LNCaP clone FGC (cell line): ENCODE data around the gene AP3D1.

Experiments used
- DNase-seq: peaks from one replicate; pipeline ENCODE4 v3.0.0-alpha.2; 2011; ENCODE audit warnings: low read depth
- H3K4me3 ChIP-seq: 2 replicates; pipeline ENCODE4 v1.5.1; 2011; ENCODE audit warnings: mild to moderate bottlenecking, low read depth, low read length, control low read depth
- TF ChIP-seq, protein P1 (sequence below): IDR thresholded peaks from 2 replicates; pipeline ENCODE4 v1.5.1; 2012; ENCODE audit warnings: mild to moderate bottlenecking; ENCODE audit not compliant: control insufficient read depth, insufficient read depth; ENCODE audit errors: extremely low read depth

Gene AP3D1

DNA sequence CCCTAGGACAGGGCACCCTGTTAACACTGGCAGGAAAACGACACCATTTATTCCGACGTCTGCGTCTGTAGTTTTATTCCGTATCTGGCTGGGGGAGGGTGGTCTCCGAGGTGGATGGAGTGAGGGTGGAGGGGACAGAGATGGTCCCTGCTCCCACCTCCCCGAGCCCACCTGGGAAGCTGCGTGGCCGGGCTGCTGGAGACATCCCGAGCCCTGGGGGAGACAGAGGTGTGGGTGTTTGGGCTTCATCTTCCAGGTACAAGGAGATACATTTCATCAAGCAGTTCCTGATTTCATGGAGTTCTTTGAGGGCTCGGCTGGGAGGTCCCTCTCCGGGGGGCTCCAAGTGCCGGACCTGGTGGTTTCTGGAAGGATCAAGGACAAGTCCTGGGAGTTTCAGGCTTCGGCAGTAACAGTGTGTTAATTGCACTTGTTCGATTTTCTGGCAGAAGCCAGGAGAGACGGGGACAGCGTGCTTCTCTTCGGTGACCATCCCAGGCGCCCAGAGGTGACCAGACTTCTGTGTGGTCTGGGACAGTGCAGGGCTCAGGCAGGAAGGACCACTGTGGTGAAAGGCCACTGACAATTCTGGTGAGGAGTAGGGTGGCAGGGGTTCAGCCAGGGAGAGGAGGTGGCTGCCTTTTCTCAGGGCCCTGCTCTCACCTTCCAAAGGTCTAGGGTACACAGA is 80.2 kb downstream of the AP3D1 start:
- no peak overlapping the region for H3K4me3 ChIP-seq
- TF ChIP-seq, protein P1, sequence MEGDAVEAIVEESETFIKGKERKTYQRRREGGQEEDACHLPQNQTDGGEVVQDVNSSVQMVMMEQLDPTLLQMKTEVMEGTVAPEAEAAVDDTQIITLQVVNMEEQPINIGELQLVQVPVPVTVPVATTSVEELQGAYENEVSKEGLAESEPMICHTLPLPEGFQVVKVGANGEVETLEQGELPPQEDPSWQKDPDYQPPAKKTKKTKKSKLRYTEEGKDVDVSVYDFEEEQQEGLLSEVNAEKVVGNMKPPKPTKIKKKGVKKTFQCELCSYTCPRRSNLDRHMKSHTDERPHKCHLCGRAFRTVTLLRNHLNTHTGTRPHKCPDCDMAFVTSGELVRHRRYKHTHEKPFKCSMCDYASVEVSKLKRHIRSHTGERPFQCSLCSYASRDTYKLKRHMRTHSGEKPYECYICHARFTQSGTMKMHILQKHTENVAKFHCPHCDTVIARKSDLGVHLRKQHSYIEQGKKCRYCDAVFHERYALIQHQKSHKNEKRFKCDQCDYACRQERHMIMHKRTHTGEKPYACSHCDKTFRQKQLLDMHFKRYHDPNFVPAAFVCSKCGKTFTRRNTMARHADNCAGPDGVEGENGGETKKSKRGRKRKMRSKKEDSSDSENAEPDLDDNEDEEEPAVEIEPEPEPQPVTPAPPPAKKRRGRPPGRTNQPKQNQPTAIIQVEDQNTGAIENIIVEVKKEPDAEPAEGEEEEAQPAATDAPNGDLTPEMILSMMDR, result no peak

DNA sequence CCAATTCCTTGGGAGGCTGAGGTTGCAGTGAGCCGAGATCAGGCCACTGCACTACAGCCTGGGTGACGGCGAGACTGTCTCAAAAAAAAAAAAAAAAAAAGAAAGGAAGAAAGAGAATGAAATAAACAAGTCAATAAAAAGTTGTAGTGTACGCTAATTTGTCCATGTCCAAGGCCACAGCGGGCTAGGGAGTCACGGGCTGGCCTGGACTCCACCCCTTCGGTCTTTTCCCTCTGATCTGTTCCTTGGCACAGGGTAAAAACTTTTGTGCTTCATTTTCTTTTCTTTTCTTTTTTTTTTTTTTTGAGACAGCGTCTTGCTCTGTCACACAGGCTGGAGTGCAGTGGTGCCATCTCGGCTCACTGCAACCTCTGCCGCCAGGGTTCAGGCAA is 80.9 kb downstream of the AP3D1 start:
- H3K4me3 ChIP-seq, result no peak overlapping the region
- no peak for DNase-seq
- TF ChIP-seq, protein P1, result no peak

More for the DNA sequence above, 80.2 kb downstream of the AP3D1 start:
- DNase-seq, result no peak

DNA sequence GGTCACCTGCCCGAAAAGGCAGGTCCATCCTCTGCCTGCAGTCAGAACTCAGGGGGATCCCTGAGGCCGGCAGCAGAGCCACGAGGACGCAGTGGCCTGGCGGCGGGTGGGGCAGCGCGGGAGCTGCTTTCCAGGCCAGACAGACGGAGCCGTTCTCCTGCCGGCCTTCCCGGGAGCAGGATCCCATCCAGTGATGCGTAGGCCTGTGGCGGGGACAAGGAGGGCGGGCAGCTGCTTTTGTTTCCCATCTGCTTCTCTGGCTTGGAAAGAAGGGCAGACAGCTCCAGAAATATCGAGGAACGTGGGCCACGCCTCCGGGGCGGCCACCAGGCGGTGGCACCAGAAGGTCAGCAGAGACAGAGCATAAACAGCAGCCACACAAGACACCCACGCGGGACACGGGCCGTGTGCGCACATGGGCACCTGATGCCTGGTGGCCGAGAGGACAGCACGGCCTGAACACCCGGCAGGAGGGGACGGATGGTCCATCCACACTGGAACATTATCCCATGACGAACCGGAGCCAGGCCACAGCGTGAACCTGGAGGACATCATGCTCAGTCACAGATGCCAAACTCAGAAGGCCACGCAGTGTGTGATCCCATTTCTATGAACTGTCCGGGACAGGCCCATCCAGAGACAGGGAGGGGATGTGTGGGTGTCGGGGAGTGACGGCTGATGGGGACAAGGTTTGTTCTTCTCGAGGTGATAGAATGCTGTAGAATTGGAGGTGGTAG is 86.4 kb downstream of the AP3D1 start:
- TF ChIP-seq, protein P1, result no peak
- no peak for DNase-seq
- no peak overlapping the region for H3K4me3 ChIP-seq

DNA sequence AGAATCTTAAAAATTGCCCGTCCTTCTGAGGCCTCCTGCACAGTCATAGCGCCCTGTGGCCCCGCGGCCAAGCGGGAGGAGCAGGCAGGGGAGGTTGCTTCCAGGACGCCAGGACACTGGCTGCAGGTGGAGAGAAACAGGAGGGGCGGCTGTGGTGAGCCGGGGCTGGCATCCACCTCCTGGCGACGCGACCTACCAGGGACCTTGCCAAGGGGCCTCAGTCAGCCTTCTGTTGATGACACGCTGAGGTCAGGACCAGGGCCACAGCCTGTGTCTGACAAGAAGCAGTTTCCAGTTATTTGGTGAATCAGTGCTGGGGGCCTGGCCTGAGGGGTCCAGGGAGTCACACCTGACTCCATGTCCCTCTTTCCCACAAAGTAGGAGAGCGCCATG is 87.0 kb downstream of the AP3D1 start:
- TF ChIP-seq, protein P1, result no peak
- no peak for DNase-seq
- H3K4me3 ChIP-seq, result no peak overlapping the region

DNA sequence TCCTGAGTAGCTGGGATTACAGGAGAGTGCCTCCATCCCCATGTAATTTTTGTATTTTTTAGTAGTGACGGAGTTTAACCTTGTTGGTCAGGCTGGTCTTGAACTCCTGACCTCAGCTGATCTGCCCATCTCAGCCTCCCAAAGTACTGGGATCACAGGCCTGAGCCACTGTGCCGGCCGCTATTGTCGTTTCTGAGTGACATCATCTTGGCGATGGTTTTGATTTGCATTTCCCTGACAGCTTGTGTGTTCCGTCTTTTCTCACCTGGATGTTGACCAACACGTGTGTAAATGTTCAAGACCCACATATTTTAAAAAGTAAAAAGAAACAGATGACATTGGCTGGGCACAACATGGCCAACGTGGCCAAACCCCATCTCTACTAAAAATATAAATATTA is 87.5 kb downstream of the AP3D1 start:
- no peak overlapping the region for H3K4me3 ChIP-seq
- TF ChIP-seq, protein P1, result no peak
- no peak for DNase-seq

DNA sequence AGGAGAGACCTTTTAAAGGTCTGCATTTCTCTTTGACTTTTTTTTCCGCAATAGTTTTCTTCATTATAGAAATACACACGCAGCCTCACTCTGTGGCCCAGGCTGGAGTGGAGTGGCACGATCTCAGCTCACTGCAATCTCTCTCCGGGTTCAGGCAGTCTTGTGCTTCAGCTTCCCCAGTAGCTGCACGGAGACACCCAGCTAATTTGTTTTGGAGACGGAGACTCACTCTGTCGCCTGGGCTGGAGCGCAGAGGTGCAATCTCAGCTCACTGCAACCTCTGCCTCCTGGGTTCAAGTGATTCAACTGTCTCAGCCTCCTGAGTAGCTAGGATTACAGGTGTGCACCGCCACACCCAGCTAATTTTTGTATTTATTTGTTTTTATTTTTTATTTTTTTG is 88.6 kb downstream of the AP3D1 start:
- H3K4me3 ChIP-seq, result no peak overlapping the region; the same call in 1 of the 2 replicates
- TF ChIP-seq, protein P1, result no peak
- DNase-seq, result no peak
